ENCODE data around the gene MAP1LC3B2.
A peak's percentile ranks its signal among the peaks of the same experiment; 100 is the strongest.

MAP1LC3B2 gene

GRCh38 chr12:116597886-116598285, 38.7 kb downstream of the MAP1LC3B2 start:
- no peak for DNase-seq

GRCh38 chr12:116598311-116599284, 39.4 kb downstream of the MAP1LC3B2 start:
- no peak for DNase-seq

GRCh38 chr12:116599285-116600136, 40.3 kb downstream of the MAP1LC3B2 start:
- DNase-seq, result peak; percentile 85

- DNase-seq, result no peak
Measured at GRCh38 chr12:116600959-116601918, 42.1 kb downstream of the MAP1LC3B2 start.

GRCh38 chr12:116601933-116602810, 43.0 kb downstream of the MAP1LC3B2 start:
- no peak for DNase-seq

- no peak for DNase-seq
Measured at GRCh38 chr12:116603546-116604177, 44.5 kb downstream of the MAP1LC3B2 start.

- no peak for DNase-seq
Measured at GRCh38 chr12:116604178-116604895, 45.2 kb downstream of the MAP1LC3B2 start.

GRCh38 chr12:116604951-116605641, 45.9 kb downstream of the MAP1LC3B2 start:
- DNase-seq, result no peak

GRCh38 chr12:116606397-116606796, 47.2 kb downstream of the MAP1LC3B2 start:
- DNase-seq, result no peak

- no peak for DNase-seq
Measured at GRCh38 chr12:116607039-116607438, 47.9 kb downstream of the MAP1LC3B2 start.

GRCh38 chr12:116609319-116610114, 50.3 kb downstream of the MAP1LC3B2 start:
- no peak for DNase-seq

- no peak for DNase-seq
Measured at GRCh38 chr12:116610971-116611541, 51.9 kb downstream of the MAP1LC3B2 start.

GRCh38 chr12:116612436-116612835, 53.3 kb downstream of the MAP1LC3B2 start:
- no peak for DNase-seq

GRCh38 chr12:116613256-116613655, 54.1 kb downstream of the MAP1LC3B2 start:
- DNase-seq, result no peak

- no peak for DNase-seq
Measured at GRCh38 chr12:116614194-116614915, 55.2 kb downstream of the MAP1LC3B2 start.

GRCh38 chr12:116615141-116615861, 56.1 kb downstream of the MAP1LC3B2 start:
- no peak for DNase-seq

Data from activated CD8-positive, alpha-beta memory T cell treated with anti-CD3 and anti-CD28 coated beads for 24 hours (primary cell).